D721Med (cell line): Measurements from ENCODE around the gene MGST2.

Experiments
- DNase-seq: peaks from one replicate; pipeline ENCODE4 v3.0.0; 2011; ENCODE audit warnings: low spot score; ENCODE audit not compliant: insufficient read length
- FAIRE-seq: peaks from 2 replicates; lab custom pipeline; 2011; peaks lifted over from hg19 to GRCh38; lab: Jason Lieb, UNC
- CTCF ChIP-seq: IDR thresholded peaks from 2 replicates; pipeline ENCODE4 v1.5.1; 2012; ENCODE audit warnings: mild to moderate bottlenecking, control low read depth; ENCODE audit not compliant: insufficient read depth; ENCODE audit errors: missing control alignments

The MGST2 gene

GRCh38 chr4:139746431-139747171 is 81.0 kb downstream of the MGST2 start:
- DNase-seq (no peak), FAIRE-seq (peak; percentile 89)
- no peak for TF ChIP-seq CTCF

GRCh38 chr4:139749338-139749737 is 83.7 kb downstream of the MGST2 start:
- FAIRE-seq, result no peak
- no peak for DNase-seq
- no peak for TF ChIP-seq CTCF

- DNase-seq (no peak), FAIRE-seq (no peak)
- no peak for TF ChIP-seq CTCF
Observed at GRCh38 chr4:139749835-139750498, 84.3 kb downstream of the MGST2 start.

- DNase-seq (no peak), FAIRE-seq (no peak)
- TF ChIP-seq CTCF, result no peak
Observed at GRCh38 chr4:139753686-139754085, 88.1 kb downstream of the MGST2 start.
